Skeletal muscle satellite cell (primary cell): ENCODE data around the gene C11orf24. TPM values are rescaled to one million over a fixed set of nuclear protein-coding genes. Genes with fewer than 3 reads are reported as not detected.

Source experiments
- H3K27me3 ChIP-seq: 2 replicates; pipeline ENCODE4 v1.7.0; 2013; ENCODE audit warnings: low read length; ENCODE audit not compliant: control insufficient read depth, insufficient read depth
- H3K36me3 ChIP-seq: 2 replicates; pipeline ENCODE4 v1.7.0; 2013; ENCODE audit warnings: mild to moderate bottlenecking, control low read depth, low read length; ENCODE audit not compliant: insufficient read depth
- H3K4me1 ChIP-seq: 2 replicates; pipeline ENCODE4 v1.7.0; 2013; ENCODE audit warnings: low read length; ENCODE audit not compliant: control insufficient read depth, insufficient read depth
- H3K4me2 ChIP-seq: 2 replicates; pipeline ENCODE4 v1.7.0; 2013; ENCODE audit warnings: mild to moderate bottlenecking, low read length
- H3K4me3 ChIP-seq: 2 replicates; pipeline ENCODE4 v1.7.0; 2013; ENCODE audit warnings: low read length
- H3K9ac ChIP-seq: 2 replicates; pipeline ENCODE4 v1.7.0; 2013; ENCODE audit warnings: mild to moderate bottlenecking, low read depth, low read length, moderate library complexity
- H3K9me3 ChIP-seq: replicated peaks from 2 replicates; pipeline ENCODE4 v1.7.0; 2013; ENCODE audit warnings: mild to moderate bottlenecking, control low read depth, low read length
- total RNA-seq: library from RNA; depleted of rRNA; stranded (reverse); fragments of >200 nt; gene quantifications from 2 replicates; pipeline ENCODE4 v1.2.3, GENCODE V29; 2012; rRNA removed

The C11orf24 gene
- total RNA-seq: 36.0 and 71.0 TPM in 2 replicates

GRCh38 chr11:68271781-68272608, at the start of gene C11orf24:
TSS of gene C11orf24 (minus strand) at chr11:68271973. CDS start at chr11:68263767, 8,206 bp downstream.
- Histone ChIP-seq H3K9me3 (no peaks in the 10 kb centered on the region), H3K36me3 (peaks cover 14% of the 10 kb centered on the region), H3K9ac (peak within 1 kb of the TSS; percentile 99), H3K4me1 (peaks cover 19% of the 10 kb centered on the region), H3K27me3 (no peaks in the 10 kb centered on the region), H3K4me3 (peak within 1 kb of the TSS; percentile 87), H3K4me2 (peak within 1 kb of the TSS; percentile 96)

GRCh38 chr11:68317147-68317785, 45.5 kb upstream of the C11orf24 start:
- Histone ChIP-seq H3K4me2 (peak overlapping the region; percentile 65), H3K9ac (no peak overlapping the region), H3K4me3 (no peak overlapping the region), H3K36me3 (no peaks in the 10 kb centered on the region), H3K9me3 (no peaks in the 10 kb centered on the region), H3K4me1 (peaks cover 43% of the 10 kb centered on the region), H3K27me3 (no peaks in the 10 kb centered on the region)

DNA sequence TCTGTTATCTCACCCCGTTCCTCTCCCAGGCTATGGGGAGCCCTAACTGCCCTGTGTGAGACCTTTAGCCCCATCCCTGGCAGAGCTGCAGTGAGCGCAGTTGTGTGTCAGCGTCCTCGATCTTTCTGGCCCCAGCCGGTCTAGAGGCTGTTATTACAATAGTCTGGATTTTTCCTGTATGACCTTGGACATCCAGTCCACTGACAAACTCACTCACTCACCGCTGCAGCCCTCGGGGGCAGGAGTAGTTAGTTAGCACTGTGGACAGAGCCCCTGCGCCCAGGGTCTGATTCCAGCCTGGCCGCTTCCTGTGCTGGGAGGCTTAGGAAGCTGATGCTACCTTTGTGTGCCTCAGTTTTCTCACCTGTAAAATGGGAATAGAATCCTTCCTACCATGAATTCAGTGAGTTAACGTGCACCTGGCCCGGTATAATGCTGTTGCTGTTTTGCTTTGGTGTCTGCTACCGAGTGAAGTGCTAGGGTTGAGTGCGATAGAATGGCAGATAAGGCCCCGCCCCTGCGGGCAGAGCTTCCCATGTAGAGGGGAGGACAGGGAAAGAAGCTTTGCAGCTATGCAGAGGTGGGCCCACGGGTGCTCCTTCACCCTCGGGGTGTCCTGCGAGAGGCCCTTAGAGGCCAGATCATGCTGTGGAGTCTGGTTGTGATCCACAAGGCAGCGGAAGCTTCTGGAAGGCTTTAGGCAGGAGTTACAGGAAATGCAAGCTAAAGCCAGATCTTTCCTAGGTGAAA, 43.6 kb upstream of the C11orf24 start:
- Histone ChIP-seq H3K27me3 (no peaks in the 10 kb centered on the region), H3K9me3 (no peaks in the 10 kb centered on the region), H3K4me1 (peaks cover 36% of the 10 kb centered on the region), H3K9ac (peak overlapping the region; percentile 74), H3K4me3 (peak overlapping the region; percentile 80), H3K4me2 (peak overlapping the region; percentile 97), H3K36me3 (no peaks in the 10 kb centered on the region)

GRCh38 chr11:68314203-68315170, 42.7 kb upstream of the C11orf24 start:
- no peaks in the 10 kb centered on the region for H3K9me3 ChIP-seq
- H3K9ac ChIP-seq: peak overlapping the region; percentile 74
- H3K4me3 ChIP-seq: peak overlapping the region; percentile 80
- peak overlapping the region; percentile 97 for H3K4me2 ChIP-seq
- H3K36me3 ChIP-seq: no peaks in the 10 kb centered on the region
- H3K4me1 ChIP-seq: peaks cover 36% of the 10 kb centered on the region
- H3K27me3 ChIP-seq: no peaks in the 10 kb centered on the region

- no peaks in the 10 kb centered on the region for H3K36me3 ChIP-seq
- H3K9ac ChIP-seq: peak overlapping the region; percentile 74
- H3K27me3 ChIP-seq: no peaks in the 10 kb centered on the region
- no peaks in the 10 kb centered on the region for H3K9me3 ChIP-seq
- peaks cover 36% of the 10 kb centered on the region for H3K4me1 ChIP-seq
- H3K4me3 ChIP-seq: peak overlapping the region; percentile 80
- H3K4me2 ChIP-seq: peak overlapping the region; percentile 97
These were observed 41.9 kb upstream of the C11orf24 start for GRCh38 chr11:68313574-68314202.

DNA sequence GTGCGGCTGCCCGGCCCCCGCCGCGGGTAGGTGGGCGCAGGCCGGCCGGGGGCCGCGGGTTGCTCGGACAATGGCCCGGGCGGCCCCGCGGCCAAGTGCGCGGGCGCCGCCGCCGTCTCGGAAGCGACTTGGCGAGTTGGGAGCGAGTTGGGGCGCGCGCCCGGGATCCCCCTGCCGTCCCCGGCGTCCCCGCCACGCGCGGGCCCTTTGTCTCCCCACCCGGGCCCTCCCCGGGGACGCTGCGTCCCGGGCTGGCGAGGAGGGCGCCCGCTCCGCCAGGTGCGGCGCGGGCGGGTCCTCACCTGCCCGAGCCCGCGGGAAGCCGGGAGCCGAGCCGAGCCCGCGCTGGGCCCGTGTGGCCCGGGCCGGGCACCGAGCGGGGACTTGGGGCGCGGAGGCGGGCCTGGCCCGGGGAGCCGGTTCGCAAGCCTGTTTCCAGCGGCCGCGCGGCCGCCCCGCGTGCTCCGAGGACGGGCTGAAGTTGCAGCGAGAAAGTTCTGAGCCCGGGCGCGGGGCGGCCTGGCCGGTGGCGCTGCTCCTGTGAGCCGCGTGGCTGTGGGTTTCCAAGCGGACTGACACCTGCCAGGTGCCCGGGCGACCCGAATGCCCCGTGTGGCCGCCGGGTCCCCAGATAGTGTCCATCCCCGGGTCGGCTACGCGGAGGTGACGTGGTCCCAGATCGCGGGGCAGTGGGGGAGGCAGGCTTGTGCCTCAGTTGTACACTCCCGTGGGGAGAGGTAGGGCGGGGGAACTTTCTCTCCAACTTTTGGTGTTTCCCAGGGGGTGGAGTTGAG, 41.2 kb upstream of the C11orf24 start:
- Histone ChIP-seq H3K4me3 (peak overlapping the region; percentile 80), H3K36me3 (no peaks in the 10 kb centered on the region), H3K27me3 (no peaks in the 10 kb centered on the region), H3K4me1 (peaks cover 36% of the 10 kb centered on the region), H3K9me3 (no peaks in the 10 kb centered on the region), H3K4me2 (peak overlapping the region; percentile 97), H3K9ac (peak overlapping the region; percentile 74)

DNA sequence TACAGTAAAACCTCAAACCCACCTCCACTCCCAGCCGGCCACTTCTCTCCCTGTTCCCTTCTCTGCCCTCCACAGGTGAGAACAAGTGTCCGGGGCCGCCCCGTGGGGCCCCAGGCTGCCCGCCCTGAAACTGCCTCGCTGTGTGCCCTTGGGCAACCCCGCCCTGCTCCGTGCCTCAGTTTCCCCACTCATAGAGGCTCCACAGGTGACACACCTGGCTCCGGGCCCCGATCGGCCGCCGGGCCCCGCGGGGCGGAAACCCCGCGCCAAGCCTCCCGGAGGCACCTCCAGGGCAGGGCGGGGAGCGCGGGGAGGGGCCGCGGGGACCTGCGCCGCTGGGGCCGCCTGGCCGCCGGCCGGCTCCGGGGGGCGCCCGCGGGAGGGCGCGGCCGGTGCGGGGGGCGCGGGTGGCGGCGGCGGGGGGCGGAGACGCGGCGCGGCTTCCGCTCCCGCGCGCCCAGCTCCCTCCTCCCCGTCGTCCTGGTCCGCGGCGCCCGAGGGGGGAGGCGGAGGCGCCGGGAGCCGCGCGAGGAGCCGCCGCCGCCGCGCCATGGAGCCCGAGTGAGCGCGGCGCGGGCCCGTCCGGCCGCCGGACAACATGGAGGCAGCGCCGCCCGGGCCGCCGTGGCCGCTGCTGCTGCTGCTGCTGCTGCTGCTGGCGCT, 40.5 kb upstream of the C11orf24 start, which contains the start of gene LRP5:
LRP5 (plus strand) TSS at position 475 of the 663 bp plus-strand sequence; CDS start at position 599, 124 bp downstream.
- Histone ChIP-seq H3K4me1 (peaks cover 33% of the 10 kb centered on the region), H3K9me3 (no peaks in the 10 kb centered on the region), H3K4me3 (peak within 1 kb of the TSS; percentile 80), H3K9ac (peak within 1 kb of the TSS; percentile 74), H3K27me3 (no peaks in the 10 kb centered on the region), H3K36me3 (no peaks in the 10 kb centered on the region), H3K4me2 (peak within 1 kb of the TSS; percentile 97)

GRCh38 chr11:68311160-68312116, 39.7 kb upstream of the C11orf24 start:
- Histone ChIP-seq H3K36me3 (no peaks in the 10 kb centered on the region), H3K9ac (no peak overlapping the region), H3K27me3 (no peaks in the 10 kb centered on the region), H3K4me2 (peak overlapping the region; percentile 69), H3K4me1 (peaks cover 25% of the 10 kb centered on the region), H3K9me3 (no peaks in the 10 kb centered on the region), H3K4me3 (peak overlapping the region; percentile 80)
